PFSK-1 (cell line): Measurements from ENCODE around the gene METTL25B.

Experiments
- FOXP2 ChIP-seq: optimal IDR thresholded peaks from 2 replicates; pipeline ENCODE3; 2011; ENCODE audit warnings: borderline replicate concordance, control low read depth, inconsistent platforms; ENCODE audit not compliant: insufficient read depth; ENCODE audit errors: extremely low read length, extremely low read depth
- POLR2AphosphoS5 ChIP-seq: IDR thresholded peaks from 2 replicates; pipeline ENCODE4 v1.6.1; 2012; ENCODE audit warnings: low read depth, mild to moderate bottlenecking, control low read depth, low read length, moderate library complexity
- TF ChIP-seq, protein P1 (sequence below), 2 experiments: IDR thresholded peaks; 2 replicates each; pipeline versions ENCODE4 v1.6.1 to v1.8.0; 2011 to 2012; ENCODE audit warnings: low read depth in 2 of 2, low read length in 2 of 2, control low read depth in 1 of 2, inconsistent platforms in 1 of 2, mild to moderate bottlenecking in 1 of 2, moderate library complexity in 1 of 2; ENCODE audit not compliant: insufficient read depth in 1 of 2

DNA sequence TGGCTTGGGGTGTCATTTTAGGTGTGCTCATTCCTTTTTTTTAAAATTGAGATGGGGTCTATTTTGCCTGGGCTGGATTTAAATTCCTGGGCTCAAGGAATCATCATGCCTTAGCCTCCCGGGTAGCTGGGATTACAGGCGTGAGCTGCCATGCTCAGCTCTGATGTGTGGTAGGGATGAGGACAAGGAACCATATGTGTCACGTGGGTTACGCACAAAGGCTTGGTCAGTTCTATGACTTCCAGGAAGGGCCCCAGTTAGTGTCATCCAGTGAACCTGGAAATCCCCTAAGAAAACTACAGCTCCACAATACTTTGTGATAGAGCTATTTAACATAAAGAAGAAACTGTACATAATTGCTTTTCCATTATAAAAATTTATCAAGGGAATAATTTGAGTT is 6.7 kb upstream of the METTL25B start:
- TF ChIP-seq, protein P1, sequence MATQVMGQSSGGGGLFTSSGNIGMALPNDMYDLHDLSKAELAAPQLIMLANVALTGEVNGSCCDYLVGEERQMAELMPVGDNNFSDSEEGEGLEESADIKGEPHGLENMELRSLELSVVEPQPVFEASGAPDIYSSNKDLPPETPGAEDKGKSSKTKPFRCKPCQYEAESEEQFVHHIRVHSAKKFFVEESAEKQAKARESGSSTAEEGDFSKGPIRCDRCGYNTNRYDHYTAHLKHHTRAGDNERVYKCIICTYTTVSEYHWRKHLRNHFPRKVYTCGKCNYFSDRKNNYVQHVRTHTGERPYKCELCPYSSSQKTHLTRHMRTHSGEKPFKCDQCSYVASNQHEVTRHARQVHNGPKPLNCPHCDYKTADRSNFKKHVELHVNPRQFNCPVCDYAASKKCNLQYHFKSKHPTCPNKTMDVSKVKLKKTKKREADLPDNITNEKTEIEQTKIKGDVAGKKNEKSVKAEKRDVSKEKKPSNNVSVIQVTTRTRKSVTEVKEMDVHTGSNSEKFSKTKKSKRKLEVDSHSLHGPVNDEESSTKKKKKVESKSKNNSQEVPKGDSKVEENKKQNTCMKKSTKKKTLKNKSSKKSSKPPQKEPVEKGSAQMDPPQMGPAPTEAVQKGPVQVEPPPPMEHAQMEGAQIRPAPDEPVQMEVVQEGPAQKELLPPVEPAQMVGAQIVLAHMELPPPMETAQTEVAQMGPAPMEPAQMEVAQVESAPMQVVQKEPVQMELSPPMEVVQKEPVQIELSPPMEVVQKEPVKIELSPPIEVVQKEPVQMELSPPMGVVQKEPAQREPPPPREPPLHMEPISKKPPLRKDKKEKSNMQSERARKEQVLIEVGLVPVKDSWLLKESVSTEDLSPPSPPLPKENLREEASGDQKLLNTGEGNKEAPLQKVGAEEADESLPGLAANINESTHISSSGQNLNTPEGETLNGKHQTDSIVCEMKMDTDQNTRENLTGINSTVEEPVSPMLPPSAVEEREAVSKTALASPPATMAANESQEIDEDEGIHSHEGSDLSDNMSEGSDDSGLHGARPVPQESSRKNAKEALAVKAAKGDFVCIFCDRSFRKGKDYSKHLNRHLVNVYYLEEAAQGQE (IDR thresholded peaks at IDR 0.05; ENCODE audit: insufficient read depth in 1 of 2, low read depth in 2 of 2, low read length in 2 of 2): no peak
- TF ChIP-seq POLR2AphosphoS5 (no peak), FOXP2 (no peak)
